ENCODE measurements around the gene CTBP1. TPM values are rescaled to one million over a fixed set of nuclear protein-coding genes. Genes with fewer than 3 reads are reported as not detected.

The CTBP1 gene
- polyA plus RNA-seq, 1 donor (not counting 4 experiments of a cell fraction or from before 2014, with no cell fraction given), result 46.9 TPM

DNA sequence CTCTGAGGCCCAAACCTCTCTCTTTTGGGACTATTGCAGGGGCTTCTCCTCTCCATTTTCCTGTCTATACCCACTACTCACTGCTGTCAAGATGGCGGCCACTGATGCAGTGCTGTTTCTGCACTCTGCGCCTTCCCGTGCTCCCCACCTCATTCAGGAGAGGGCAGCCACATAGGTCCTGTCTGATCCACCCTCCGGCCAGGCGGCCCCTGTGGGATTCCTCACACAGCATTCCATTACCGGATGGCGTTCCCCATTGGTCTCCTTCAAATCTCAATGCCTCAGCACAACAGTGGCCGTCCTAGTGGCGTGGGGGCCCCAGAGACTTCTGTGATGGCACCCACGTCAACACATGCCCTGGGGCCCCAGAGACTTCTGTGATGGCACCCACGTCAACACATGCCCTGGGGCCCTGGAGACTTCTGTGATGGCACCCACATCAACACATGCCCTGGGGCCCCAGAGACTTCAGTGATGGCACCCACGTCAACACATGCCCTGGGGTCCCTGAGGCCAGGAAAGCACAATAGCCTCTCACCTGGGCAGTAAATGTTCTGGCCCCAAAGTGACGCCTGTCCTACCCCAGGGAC is 83.9 kb downstream of the CTBP1 start:
- no peak for TF ChIP-seq EZH2 (IDR thresholded peaks at IDR 0.05; ENCODE audit: low read length)
- TF ChIP-seq, protein P1, sequence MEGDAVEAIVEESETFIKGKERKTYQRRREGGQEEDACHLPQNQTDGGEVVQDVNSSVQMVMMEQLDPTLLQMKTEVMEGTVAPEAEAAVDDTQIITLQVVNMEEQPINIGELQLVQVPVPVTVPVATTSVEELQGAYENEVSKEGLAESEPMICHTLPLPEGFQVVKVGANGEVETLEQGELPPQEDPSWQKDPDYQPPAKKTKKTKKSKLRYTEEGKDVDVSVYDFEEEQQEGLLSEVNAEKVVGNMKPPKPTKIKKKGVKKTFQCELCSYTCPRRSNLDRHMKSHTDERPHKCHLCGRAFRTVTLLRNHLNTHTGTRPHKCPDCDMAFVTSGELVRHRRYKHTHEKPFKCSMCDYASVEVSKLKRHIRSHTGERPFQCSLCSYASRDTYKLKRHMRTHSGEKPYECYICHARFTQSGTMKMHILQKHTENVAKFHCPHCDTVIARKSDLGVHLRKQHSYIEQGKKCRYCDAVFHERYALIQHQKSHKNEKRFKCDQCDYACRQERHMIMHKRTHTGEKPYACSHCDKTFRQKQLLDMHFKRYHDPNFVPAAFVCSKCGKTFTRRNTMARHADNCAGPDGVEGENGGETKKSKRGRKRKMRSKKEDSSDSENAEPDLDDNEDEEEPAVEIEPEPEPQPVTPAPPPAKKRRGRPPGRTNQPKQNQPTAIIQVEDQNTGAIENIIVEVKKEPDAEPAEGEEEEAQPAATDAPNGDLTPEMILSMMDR (optimal IDR thresholded peaks at IDR 0.05 in 1 of 3, IDR thresholded peaks at IDR 0.05 in 1 of 3, conservative IDR thresholded peaks at IDR 0.05 in 1 of 3; ENCODE audit: extremely low read depth in 1 of 3, insufficient read depth in 2 of 3, low read length in 3 of 3), result no peak
- Histone ChIP-seq H3K36me3 (ENCODE audit: control insufficient read depth in 2 of 2, extremely low read depth in 1 of 2, insufficient read depth in 2 of 2, low read length in 2 of 2) (no peaks in the 10 kb centered on the region), H3K27me3 (ENCODE audit: control insufficient read depth, extremely low read depth, insufficient read depth, low read length) (peaks cover 30% of the 10 kb centered on the region), H3K9me1 (ENCODE audit: control insufficient read depth, extremely low read depth, insufficient read depth, low read length) (no peaks in the 10 kb centered on the region), H3K27ac (ENCODE audit: control insufficient read depth, insufficient read depth, low read length) (no peak overlapping the region), H2AFZ (ENCODE audit: control insufficient read depth, low read length) (no peak overlapping the region), H4K20me1 (ENCODE audit: control insufficient read depth, extremely low read depth, insufficient read depth, low read length) (peaks cover 2% of the 10 kb centered on the region), H3K9ac (ENCODE audit: control insufficient read depth, extremely low read depth, insufficient read depth, low read length) (no peak overlapping the region), H3K9me3 (ENCODE audit: control insufficient read depth, low read depth, low read length) (no peaks in the 10 kb centered on the region), H3K79me2 (ENCODE audit: control insufficient read depth, insufficient read depth, low read length) (no peaks in the 10 kb centered on the region), H3K4me2 (ENCODE audit: control insufficient read depth, extremely low read depth, insufficient read depth, low read depth, low read length) (no peak overlapping the region), H3K4me3 (ENCODE audit: control insufficient read depth in 2 of 3, extremely low read depth in 1 of 3, insufficient read depth in 2 of 3, low read depth in 1 of 3, low read length in 3 of 3) (no peak overlapping the region), H3K4me1 (ENCODE audit: control insufficient read depth, extremely low read depth, insufficient read depth, low read length) (peaks cover 4% of the 10 kb centered on the region)
- no peak for FAIRE-seq
- no peak for DNase-seq (ENCODE audit: low read depth, low spot score)
- dilution Hi-C loops (cut with MboI; ENCODE audit: extremely low pct_ligation_motif_present, low sequenced_read_pairs), result no loop called here

DNA sequence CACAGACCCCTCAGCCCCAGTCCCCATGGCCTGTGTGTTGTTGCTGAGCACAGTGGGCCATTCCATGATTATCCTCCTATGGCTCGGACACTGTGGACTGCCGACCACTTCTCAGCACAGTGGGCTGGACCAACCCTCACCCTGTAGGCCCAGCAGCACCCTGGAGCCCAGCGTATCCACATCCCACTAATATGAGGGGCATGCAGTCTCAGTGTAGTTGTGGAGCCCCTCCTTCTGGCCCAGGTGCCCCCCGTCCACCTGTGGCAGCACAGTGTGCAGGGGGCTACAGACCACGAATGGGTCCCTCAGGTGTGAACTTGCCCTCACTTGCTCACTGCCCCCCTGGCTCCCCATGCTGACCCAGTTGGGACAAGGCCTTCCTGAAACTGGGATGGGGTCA is 84.5 kb downstream of the CTBP1 start:
- no peaks in the 10 kb centered on the region for H4K20me1 ChIP-seq (ENCODE audit: control insufficient read depth, extremely low read depth, insufficient read depth, low read length)
- no peaks in the 10 kb centered on the region for H3K9me1 ChIP-seq (ENCODE audit: control insufficient read depth, extremely low read depth, insufficient read depth, low read length)
- peaks cover 4% of the 10 kb centered on the region for H3K4me1 ChIP-seq (ENCODE audit: control insufficient read depth, extremely low read depth, insufficient read depth, low read length)
- peaks cover 24% of the 10 kb centered on the region for H3K27me3 ChIP-seq (ENCODE audit: control insufficient read depth, extremely low read depth, insufficient read depth, low read length)
- FAIRE-seq (no peak), DNase-seq (ENCODE audit: low read depth, low spot score) (no peak)
- dilution Hi-C loops (cut with MboI; ENCODE audit: extremely low pct_ligation_motif_present, low sequenced_read_pairs), result no loop called here
- H3K9me3 ChIP-seq (ENCODE audit: control insufficient read depth, low read depth, low read length), result no peaks in the 10 kb centered on the region
- no peak overlapping the region for H2AFZ ChIP-seq (ENCODE audit: control insufficient read depth, low read length)
- H3K36me3 ChIP-seq (ENCODE audit: control insufficient read depth in 2 of 2, extremely low read depth in 1 of 2, insufficient read depth in 2 of 2, low read length in 2 of 2), result no peaks in the 10 kb centered on the region
- H3K27ac ChIP-seq (ENCODE audit: control insufficient read depth, insufficient read depth, low read length), result no peak overlapping the region
- TF ChIP-seq, protein P1 (optimal IDR thresholded peaks at IDR 0.05 in 1 of 3, IDR thresholded peaks at IDR 0.05 in 1 of 3, conservative IDR thresholded peaks at IDR 0.05 in 1 of 3; ENCODE audit: extremely low read depth in 1 of 3, insufficient read depth in 2 of 3, low read length in 3 of 3), result no peak
- TF ChIP-seq EZH2 (IDR thresholded peaks at IDR 0.05; ENCODE audit: low read length), result no peak
- no peaks in the 10 kb centered on the region for H3K79me2 ChIP-seq (ENCODE audit: control insufficient read depth, insufficient read depth, low read length)
- H3K4me2 ChIP-seq (ENCODE audit: control insufficient read depth, extremely low read depth, insufficient read depth, low read depth, low read length), result no peak overlapping the region
- no peak overlapping the region for H3K4me3 ChIP-seq (ENCODE audit: control insufficient read depth in 2 of 3, extremely low read depth in 1 of 3, insufficient read depth in 2 of 3, low read depth in 1 of 3, low read length in 3 of 3)
- no peak overlapping the region for H3K9ac ChIP-seq (ENCODE audit: control insufficient read depth, extremely low read depth, insufficient read depth, low read length)

Measured in keratinocyte (primary cell).